HepG2 (cell line): ENCODE results near the gene PTAR1. TPM values are rescaled to one million over a fixed set of nuclear protein-coding genes. Genes with fewer than 3 reads are reported as not detected.

Experiments
- ARID5B ChIP-seq: IDR thresholded peaks from 2 replicates; pipeline ENCODE4 v1.4.0; 2020; ENCODE audit warnings: mild to moderate bottlenecking, missing genetic modification reagents
- ASH2L ChIP-seq: fragments of 300-600, 200-600 bp; sonication (generic); IDR thresholded peaks from 2 replicates; pipeline ENCODE4 v1.7.0; 2017; ENCODE audit warnings: low read depth, mild to moderate bottlenecking, moderate library complexity, mixed read lengths, low read length; ENCODE audit not compliant: insufficient read length
- BRCA1 ChIP-seq: sonication (generic); formaldehyde crosslinking; IDR thresholded peaks from 2 replicates; pipeline ENCODE4 v1.4.0; 2020; ENCODE audit warnings: missing genetic modification reagents
- E2F1 ChIP-seq: sonication (generic); formaldehyde crosslinking; IDR thresholded peaks from 2 replicates; pipeline ENCODE4 v1.5.0; 2020; ENCODE audit warnings: missing genetic modification reagents
- EEA1 ChIP-seq: sonication (generic); formaldehyde crosslinking; IDR thresholded peaks from 2 replicates; pipeline ENCODE4 v1.5.1; 2020; ENCODE audit warnings: mild to moderate bottlenecking, missing genetic modification reagents, borderline replicate concordance
- GABPA ChIP-seq, 2 experiments: IDR thresholded peaks; 2 replicates each; pipeline ENCODE4 v1.6.1; 2011 to 2016; ENCODE audit warnings: low read depth in 2 of 2, low read length in 1 of 2, missing biosample characterization in 1 of 2, missing genetic modification characterization in 1 of 2
- KDM1A ChIP-seq: IDR thresholded peaks from 2 replicates; pipeline ENCODE4 v1.6.1; 2016; ENCODE audit warnings: missing compliant biosample characterization
- NFE2L2 ChIP-seq: fragments of 150-350 bp; IDR thresholded peaks from 2 replicates; pipeline ENCODE4 v1.6.1; 2014; ENCODE audit warnings: low read length
- PHF8 ChIP-seq: sonication (generic); formaldehyde crosslinking; IDR thresholded peaks from 2 replicates; pipeline ENCODE4 v1.5.0; 2020; ENCODE audit warnings: missing genetic modification reagents
- RCOR2 ChIP-seq: IDR thresholded peaks from 2 replicates; pipeline ENCODE4 v1.6.1; 2016; ENCODE audit warnings: missing biosample characterization, missing genetic modification reagents
- SOX13 ChIP-seq, 3 experiments: fragments of 450-650 bp in 1 of 3; sonication (generic) in 1 of 3; formaldehyde crosslinking in 1 of 3; IDR thresholded peaks in 2 of 3; conservative IDR thresholded peaks in 1 of 3; 2 replicates each; pipeline versions ENCODE4 v1.5.0 to v1.6.1; 2016 to 2020; ENCODE audit warnings: antibody characterized with exemption in 1 of 3, mild to moderate bottlenecking in 1 of 3, missing compliant biosample characterization in 1 of 3, missing genetic modification reagents in 1 of 3, moderate library complexity in 1 of 3
- ZBTB49 ChIP-seq: sonication (generic); formaldehyde crosslinking; IDR thresholded peaks from 2 replicates; pipeline ENCODE4 v1.4.0; 2020; ENCODE audit warnings: missing genetic modification reagents, borderline replicate concordance
- ZNF432 ChIP-seq: sonication (generic); formaldehyde crosslinking; IDR thresholded peaks from 2 replicates; pipeline ENCODE4 v1.5.0; 2020; ENCODE audit warnings: missing genetic modification reagents, mild to moderate bottlenecking, borderline replicate concordance
- ZNF44 ChIP-seq: sonication (generic); formaldehyde crosslinking; IDR thresholded peaks from 2 replicates; pipeline ENCODE4 v1.5.1; 2020; ENCODE audit warnings: mild to moderate bottlenecking, missing genetic modification reagents
- ZNF468 ChIP-seq: sonication (generic); formaldehyde crosslinking; IDR thresholded peaks from 2 replicates; pipeline ENCODE4 v1.8.0; 2022; ENCODE audit warnings: mild to moderate bottlenecking, moderate library complexity, missing genetic modification reagents
- ZNF496 ChIP-seq: sonication (generic); formaldehyde crosslinking; IDR thresholded peaks from 2 replicates; pipeline ENCODE4 v1.8.1; 2023; ENCODE audit warnings: mild to moderate bottlenecking, moderate library complexity, missing genetic modification reagents; ENCODE audit not compliant: insufficient replicate concordance
- ZNF512 ChIP-seq: sonication (generic); formaldehyde crosslinking; IDR thresholded peaks from 2 replicates; pipeline ENCODE4 v1.4.0; 2020; ENCODE audit warnings: mild to moderate bottlenecking, missing genetic modification reagents
- ZNF607 ChIP-seq: sonication (generic); formaldehyde crosslinking; IDR thresholded peaks from 2 replicates; pipeline ENCODE4 v1.5.1; 2020; ENCODE audit warnings: missing genetic modification reagents, mild to moderate bottlenecking, borderline replicate concordance
- ZNF746 ChIP-seq: sonication (generic); formaldehyde crosslinking; IDR thresholded peaks from 2 replicates; pipeline ENCODE4 v1.8.0; 2022; ENCODE audit warnings: mild to moderate bottlenecking, missing genetic modification reagents
- ZSCAN20 ChIP-seq: sonication (generic); formaldehyde crosslinking; IDR thresholded peaks from 2 replicates; pipeline ENCODE4 v1.4.0; 2020; ENCODE audit warnings: missing genetic modification reagents, mild to moderate bottlenecking, borderline replicate concordance
- polyA plus RNA-seq, 8 experiments: library from polyadenylated mRNA; depleted of rRNA in 3 of 8; stranded (reverse) in 7 of 8; unstranded in 1 of 8; fragments of >200 nt; fragmentation: Illumina TruSeq in 4 of 8; extraction: Trizol in 4 of 8; gene quantifications; 2 replicates each; pipeline versions ENCODE4 v1.2.1 to v1.2.3, GENCODE V29; 2011 to 2016; ENCODE audit warnings: low read depth in 4 of 8, missing spikeins in 1 of 8, mixed read lengths in 1 of 8; ENCODE audit not compliant: insufficient read depth in 1 of 8
- total RNA-seq, 5 experiments: library from RNA; depleted of rRNA; stranded (reverse); fragments of >200 nt; fragmentation: Illumina TruSeq; extraction: Trizol; gene quantifications; 2 replicates each; pipeline ENCODE4 v1.2.3, GENCODE V29; 2016; ENCODE audit warnings: low read depth in 1 of 5

PTAR1 gene
- total and polyA plus RNA-seq, 2 of the 13 experiments (the other 11 are each of a cell fraction or from before 2014, with no cell fraction given): 26.5 to 42.1 TPM

GRCh38 chr9:69755205-69755604 lies 4.6 kb downstream of the PTAR1 start (continued):
- TF ChIP-seq SOX13 (IDR thresholded peaks at IDR 0.05): no peak
- peak in 1 of 2 experiments; percentile 94; a peak in 2 of 4 replicates for TF ChIP-seq SOX13 (CRISPR knock-in tag; conservative IDR thresholded peaks at IDR 0.05 in 1 of 2, IDR thresholded peaks at IDR 0.05 in 1 of 2)
- no peak for TF ChIP-seq PHF8 (CRISPR knock-in tag)
- TF ChIP-seq E2F1 (CRISPR knock-in tag): no peak
- no peak for TF ChIP-seq ZNF432 (CRISPR knock-in tag)
- TF ChIP-seq RCOR2: peak; percentile 75; the same call in 1 of the 2 replicates
- TF ChIP-seq ZNF746 (CRISPR knock-in tag): no peak
- TF ChIP-seq ZNF468 (CRISPR knock-in tag): no peak
- no peak for TF ChIP-seq EEA1
- no peak for TF ChIP-seq ZNF607
- TF ChIP-seq ZSCAN20 (CRISPR knock-in tag): peak; percentile 97
- peak; percentile 20 for TF ChIP-seq ASH2L
- no peak for TF ChIP-seq KDM1A (CRISPR knock-in tag)
- no peak for TF ChIP-seq ZNF512 (CRISPR knock-in tag)
- TF ChIP-seq ARID5B (CRISPR knock-in tag): peak; percentile 53; the same call in 1 of the 2 replicates
- TF ChIP-seq ZNF44 (CRISPR knock-in tag): no peak
- TF ChIP-seq BRCA1: no peak
- no peak for TF ChIP-seq ZNF496 (CRISPR knock-in tag)
- TF ChIP-seq GABPA (IDR thresholded peaks at IDR 0.05; ENCODE audit: low read depth, low read length): no peak
- TF ChIP-seq GABPA (CRISPR knock-in tag; IDR thresholded peaks at IDR 0.05; ENCODE audit: low read depth): no peak
- TF ChIP-seq NFE2L2: no peak
- no peak for TF ChIP-seq ZBTB49 (CRISPR knock-in tag)
